Activated effector memory CD4-positive, alpha-beta T cell treated with anti-CD3 and anti-CD28 coated beads, Interleukin-2, amount 50 U/mL, for 16 hours (primary cell): Measurements from ENCODE around the gene FAM89B.
"Not testable (repeated sequence)": the region's sequence is repeated elsewhere in the genome, so short reads cannot be mapped to it uniquely, and the experiment has no call there.

ENCODE experiments used
- DNase-seq: peaks from one replicate; pipeline ENCODE4 v3.0.0-alpha.2; 2020

The FAM89B gene

GRCh38 chr11:65558002-65558929 is 14.1 kb upstream of the FAM89B start, which contains the start of gene LTBP3:
Gene LTBP3 (minus strand): TSS chr11:65558359. CDS start chr11:65557959, 400 bp downstream.
- DNase-seq: peak; percentile 81

GRCh38 chr11:65558930-65559509 is 13.3 kb upstream of the FAM89B start:
- DNase-seq: no peak

- DNase-seq: no peak
Observed at GRCh38 chr11:65559535-65559934, 12.8 kb upstream of the FAM89B start.

GRCh38 chr11:65559951-65560537 is 12.3 kb upstream of the FAM89B start:
- DNase-seq: no peak

- no peak for DNase-seq
Observed at GRCh38 chr11:65560555-65561418, 11.6 kb upstream of the FAM89B start.

GRCh38 chr11:65562020-65562419 is 10.3 kb upstream of the FAM89B start:
- no peak for DNase-seq

- no peak for DNase-seq
Observed at GRCh38 chr11:65562788-65563187, 9.6 kb upstream of the FAM89B start.

GRCh38 chr11:65563601-65564000 is 8.7 kb upstream of the FAM89B start:
- no peak for DNase-seq

GRCh38 chr11:65564879-65565559 is 7.3 kb upstream of the FAM89B start:
- not testable (repeated sequence) for DNase-seq

GRCh38 chr11:65565624-65566453 is 6.5 kb upstream of the FAM89B start:
- peak; percentile 76 for DNase-seq

GRCh38 chr11:65569164-65569972 is 3.0 kb upstream of the FAM89B start:
- no peak for DNase-seq

GRCh38 chr11:65569973-65570918 is 2.1 kb upstream of the FAM89B start, which contains the start of gene ZNRD2:
Gene ZNRD2 (plus strand): TSS chr11:65570477. CDS start chr11:65570492, 15 bp downstream.
- peak; percentile 100 for DNase-seq

GRCh38 chr11:65571420-65571819 is 918 bp upstream of the FAM89B start:
- DNase-seq: no peak

- no peak for DNase-seq
Observed at GRCh38 chr11:65571940-65572339, 398 bp upstream of the FAM89B start.

GRCh38 chr11:65573391-65574079 is 1.2 kb downstream of the FAM89B start:
- peak; percentile 71 for DNase-seq

- DNase-seq: peak; percentile 95
Observed at GRCh38 chr11:65574109-65574810, 1.9 kb downstream of the FAM89B start.

GRCh38 chr11:65574811-65575567 is 2.7 kb downstream of the FAM89B start:
- no peak for DNase-seq
